A549 (cell line): ENCODE data around the gene WBP1L. TPM values are rescaled to one million over a fixed set of nuclear protein-coding genes. Genes with fewer than 3 reads are reported as not detected.

Experiments used
- ATAC-seq, 2 experiments: fragments of 200-7000 bp in 1 of 2; fragments of >200 bp in 1 of 2; cut with Nextera tagmentation in 1 of 2; cut with Tn5 transposase in 1 of 2; 3 replicates each; pipeline versions ENCODE4 v1.8.0 to v1.9.1; 2018 to 2020; ENCODE audit warnings: mild to moderate bottlenecking in 1 of 2, moderate library complexity in 1 of 2
- CTCF ChIA-PET: fragments of 300-600 bp; sonication (Branson Sonifier 250); formaldehyde crosslinking; extraction: SDS; loops from one replicate; lab custom pipeline; 2021; ENCODE audit warnings: antibody characterized with exemption, inconsistent platforms; lab: Yijun Ruan, JAX
- POLR2A ChIA-PET: fragments of 350-600 bp; formaldehyde crosslinking; extraction: SDS; loops from one replicate; lab custom pipeline; 2021; ENCODE audit warnings: antibody characterized with exemption, inconsistent platforms; lab: Yijun Ruan, JAX
- DNase-seq, 2 experiments: peaks; one replicate each; pipeline versions ENCODE4 v3.0.0 to v3.0.0-alpha.2; 2011 to 2016; ENCODE audit warnings: low read depth in 1 of 2, low spot score in 1 of 2
- FAIRE-seq: peaks from 2 replicates; lab custom pipeline; 2011; peaks lifted over from hg19 to GRCh38; lab: Jason Lieb, UNC
- H3K27ac ChIP-seq, 2 experiments: fragments of >200 bp; sonication (Bioruptor Twin); formaldehyde crosslinking; 3 replicates each; pipeline ENCODE4 v1.5.1; 2016 to 2017
- H3K4me1 ChIP-seq: fragments of >200 bp; sonication (Bioruptor Twin); formaldehyde crosslinking; 3 replicates; pipeline ENCODE4 v1.6.1; 2016
- H3K4me2 ChIP-seq: fragments of >200 bp; sonication (Bioruptor Twin); formaldehyde crosslinking; 3 replicates; pipeline ENCODE4 v1.6.1; 2016
- H3K4me3 ChIP-seq: fragments of >200 bp; sonication (Bioruptor Twin); formaldehyde crosslinking; 3 replicates; pipeline ENCODE4 v1.5.1; 2016
- H3K9me3 ChIP-seq: fragments of >200 bp; sonication (Bioruptor Twin); formaldehyde crosslinking; 3 replicates; pipeline ENCODE4 v1.6.1; 2016
- CEBPB ChIP-seq, 2 experiments: fragments of >200 bp in 1 of 2; sonication (Bioruptor Twin) in 1 of 2; formaldehyde crosslinking in 1 of 2; IDR thresholded peaks; 2 replicates each; pipeline ENCODE4 v1.6.1; 2012 to 2016
- FOSL2 ChIP-seq, 2 experiments: fragments of 450-650 bp in 1 of 2; fragments of >200 bp in 1 of 2; sonication (Bioruptor Twin) in 1 of 2; formaldehyde crosslinking; IDR thresholded peaks; 2 replicates each; pipeline versions ENCODE4 v1.5.0 to v1.6.1; 2016 to 2020; ENCODE audit warnings: mild to moderate bottlenecking in 1 of 2, moderate library complexity in 1 of 2
- GATA3 ChIP-seq: IDR thresholded peaks from 2 replicates; pipeline ENCODE4 v1.6.1; 2012; ENCODE audit warnings: borderline replicate concordance
- HEYL ChIP-seq: fragments of 250-450 bp; sonication (Bioruptor Pico); IDR thresholded peaks from 2 replicates; pipeline ENCODE4 v1.8.0; 2021; ENCODE audit warnings: mild to moderate bottlenecking, moderate library complexity
- JUN ChIP-seq, 2 experiments: fragments of >200 bp; sonication (Bioruptor Twin); formaldehyde crosslinking; IDR thresholded peaks; 2 replicates in 1 of 2; 3 replicates in 1 of 2; pipeline ENCODE4 v1.6.1; 2016 to 2017
- KDM1A ChIP-seq: fragments of 200-600 bp; sonication (generic); IDR thresholded peaks from 2 replicates; pipeline ENCODE4 v1.6.1; 2016; ENCODE audit warnings: low read depth, mild to moderate bottlenecking
- MAFK ChIP-seq: fragments of 450-650 bp; IDR thresholded peaks from 2 replicates; pipeline ENCODE4 v1.6.1; 2014; ENCODE audit not compliant: partially characterized antibody
- MAZ ChIP-seq: fragments of 150-350 bp; IDR thresholded peaks from 2 replicates; pipeline ENCODE4 v1.6.1; 2014; ENCODE audit warnings: antibody characterized with exemption, low read depth, low read length, borderline replicate concordance
- NFE2L2 ChIP-seq: fragments of 150-350 bp; conservative IDR thresholded peaks from 2 replicates; pipeline ENCODE4 v1.6.1; 2014; ENCODE audit warnings: low read length
- POLR2AphosphoS2 ChIP-seq: conservative IDR thresholded peaks from 2 replicates; pipeline ENCODE4 v1.6.1; 2012; ENCODE audit warnings: low read length, improper control_type of control experiment, inconsistent platforms
- RARB ChIP-seq: fragments of 250-450 bp; sonication (Bioruptor Pico); IDR thresholded peaks from 2 replicates; pipeline ENCODE4 v1.8.0; 2021; ENCODE audit warnings: mild to moderate bottlenecking, moderate library complexity
- RCOR1 ChIP-seq: fragments of 150-350 bp; IDR thresholded peaks from 2 replicates; pipeline ENCODE4 v1.6.1; 2014; ENCODE audit warnings: antibody characterized with exemption, low read length, low read depth
- RFX5 ChIP-seq: fragments of 450-650 bp; IDR thresholded peaks from 2 replicates; pipeline ENCODE4 v1.7.1; 2014; ENCODE audit warnings: antibody characterized with exemption, mild to moderate bottlenecking, moderate library complexity
- SMC3 ChIP-seq: fragments of >200 bp; sonication (Bioruptor Twin); formaldehyde crosslinking; IDR thresholded peaks from 3 replicates; pipeline ENCODE4 v1.6.1; 2018; ENCODE audit warnings: inconsistent platforms
- ZC3H11A ChIP-seq: fragments of 450-650 bp; IDR thresholded peaks from 2 replicates; pipeline ENCODE4 v1.6.1; 2014; ENCODE audit warnings: antibody characterized with exemption, mild to moderate bottlenecking
- ZNF302 ChIP-seq: fragments of 250-450 bp; sonication (Bioruptor Pico); IDR thresholded peaks from 2 replicates; pipeline ENCODE4 v1.9.0; 2021; ENCODE audit warnings: inconsistent platforms, mild to moderate bottlenecking, moderate library complexity
- WGBS: methylation state at CpG from one replicate; pipeline ENCODE4 v1.1.6; 2017; ENCODE audit errors: missing lambda C conversion rate; 5-methylcytosine and 5-hydroxymethylcytosine counted together
- polyA plus RNA-seq, 4 experiments: library from polyadenylated mRNA; depleted of rRNA in 3 of 4; stranded (reverse); fragments of >200 nt; fragmentation: RNase III in 1 of 4; extraction: RNeasy Plus Mini Kit Qiagen cat#74134 plus additional on column Dnase treatment in 1 of 4; gene quantifications; 2 replicates in 3 of 4; 3 replicates in 1 of 4; pipeline ENCODE4 v1.2.3, GENCODE V29; 2011 to 2017
- TF ChIP-seq, protein P1 (sequence below): fragments of >200 bp; sonication (Bioruptor Twin); formaldehyde crosslinking; IDR thresholded peaks from 3 replicates; pipeline ENCODE4 v1.5.1; 2016
- TF ChIP-seq, protein P2 (sequence below): fragments of 250-450 bp; sonication (Bioruptor Pico); IDR thresholded peaks from 2 replicates; pipeline ENCODE4 v1.5.0; 2020; ENCODE audit warnings: low read depth, mild to moderate bottlenecking, moderate library complexity

The WBP1L gene
- polyA plus RNA-seq, 2 of the 4 experiments (the other 2 are of a cell fraction): 19.8 to 23.5 TPM

DNA sequence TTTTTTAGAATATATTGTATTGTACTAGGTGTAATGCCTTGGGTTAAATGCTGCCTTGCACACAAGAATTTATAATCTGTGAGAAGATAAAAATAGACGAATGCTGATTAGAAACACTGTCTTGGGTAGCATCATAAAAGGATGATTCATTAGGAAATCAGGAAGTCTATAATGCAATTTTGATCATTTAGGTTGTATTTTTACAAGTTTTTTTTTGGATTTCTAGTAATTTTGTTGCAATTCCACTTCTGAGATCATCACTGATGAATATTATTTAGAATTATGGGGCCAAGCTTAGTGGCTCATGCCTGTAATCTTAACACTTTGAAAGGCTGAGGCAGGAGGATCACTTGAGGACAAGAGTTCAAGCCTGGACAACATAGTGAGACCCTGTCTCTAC is 29.6 kb downstream of the WBP1L start:
- POLR2A ChIA-PET: interaction anchor here (0.6 kb wide), 1 partner anchor 18 kb away, joined by 3 read pairs; no protein-coding TSS in a partner anchor
- Histone ChIP-seq H3K4me3 (no peak overlapping the region), H3K9me3 (no peaks in the 10 kb centered on the region), H3K27ac (no peak overlapping the region), H3K4me1 (peaks cover 26% of the 10 kb centered on the region), H3K4me2 (no peak overlapping the region)
- ATAC-seq (no peak), DNase-seq (no peak), FAIRE-seq (no peak)
- no peak for TF ChIP-seq CEBPB (IDR thresholded peaks at IDR 0.05)
- TF ChIP-seq FOSL2 (IDR thresholded peaks at IDR 0.05): no peak
- no peak for TF ChIP-seq FOSL2 (CRISPR knock-in tag; IDR thresholded peaks at IDR 0.05)
- TF ChIP-seq, protein P1, sequence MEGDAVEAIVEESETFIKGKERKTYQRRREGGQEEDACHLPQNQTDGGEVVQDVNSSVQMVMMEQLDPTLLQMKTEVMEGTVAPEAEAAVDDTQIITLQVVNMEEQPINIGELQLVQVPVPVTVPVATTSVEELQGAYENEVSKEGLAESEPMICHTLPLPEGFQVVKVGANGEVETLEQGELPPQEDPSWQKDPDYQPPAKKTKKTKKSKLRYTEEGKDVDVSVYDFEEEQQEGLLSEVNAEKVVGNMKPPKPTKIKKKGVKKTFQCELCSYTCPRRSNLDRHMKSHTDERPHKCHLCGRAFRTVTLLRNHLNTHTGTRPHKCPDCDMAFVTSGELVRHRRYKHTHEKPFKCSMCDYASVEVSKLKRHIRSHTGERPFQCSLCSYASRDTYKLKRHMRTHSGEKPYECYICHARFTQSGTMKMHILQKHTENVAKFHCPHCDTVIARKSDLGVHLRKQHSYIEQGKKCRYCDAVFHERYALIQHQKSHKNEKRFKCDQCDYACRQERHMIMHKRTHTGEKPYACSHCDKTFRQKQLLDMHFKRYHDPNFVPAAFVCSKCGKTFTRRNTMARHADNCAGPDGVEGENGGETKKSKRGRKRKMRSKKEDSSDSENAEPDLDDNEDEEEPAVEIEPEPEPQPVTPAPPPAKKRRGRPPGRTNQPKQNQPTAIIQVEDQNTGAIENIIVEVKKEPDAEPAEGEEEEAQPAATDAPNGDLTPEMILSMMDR: no peak
- no peak for TF ChIP-seq MAFK
- CTCF ChIA-PET: interaction anchor here (0.7 to 1.1 kb wide), 2 partner anchors 128 to 254 kb away, joined by 3 to 4 read pairs; no protein-coding TSS in a partner anchor
- 83% methylated on average over 1 of the region's 1 CpG for WGBS

DNA sequence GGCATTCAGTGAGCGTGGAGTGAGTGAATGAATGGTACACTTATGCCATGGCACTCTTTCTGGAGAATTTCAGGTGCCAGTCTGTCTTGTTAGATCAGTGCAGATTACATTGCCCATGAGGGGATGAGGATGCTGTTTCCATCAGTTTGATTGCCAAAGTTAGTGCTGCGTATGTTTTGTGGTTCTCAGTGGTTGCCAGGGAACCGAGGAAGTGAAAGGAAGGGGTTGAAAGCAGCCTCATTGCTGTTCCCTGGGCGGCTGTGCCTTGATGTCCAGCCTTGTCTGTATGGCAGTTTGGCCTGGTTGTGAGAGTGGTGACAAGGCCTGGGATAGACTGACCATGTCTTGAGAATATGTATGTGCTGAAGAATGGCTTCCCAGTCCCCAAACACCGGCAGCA is 30.2 kb downstream of the WBP1L start:
- TF ChIP-seq POLR2AphosphoS2 (no peak), MAZ (no peak), GATA3 (no peak), RARB (CRISPR knock-in tag) (no peak), KDM1A (no peak), ZNF302 (CRISPR knock-in tag) (no peak), RFX5 (no peak), ZC3H11A (no peak), RCOR1 (no peak), HEYL (CRISPR knock-in tag) (no peak), JUN (IDR thresholded peaks at IDR 0.05) (no peak), SMC3 (no peak), NFE2L2 (no peak)
- TF ChIP-seq, protein P2, sequence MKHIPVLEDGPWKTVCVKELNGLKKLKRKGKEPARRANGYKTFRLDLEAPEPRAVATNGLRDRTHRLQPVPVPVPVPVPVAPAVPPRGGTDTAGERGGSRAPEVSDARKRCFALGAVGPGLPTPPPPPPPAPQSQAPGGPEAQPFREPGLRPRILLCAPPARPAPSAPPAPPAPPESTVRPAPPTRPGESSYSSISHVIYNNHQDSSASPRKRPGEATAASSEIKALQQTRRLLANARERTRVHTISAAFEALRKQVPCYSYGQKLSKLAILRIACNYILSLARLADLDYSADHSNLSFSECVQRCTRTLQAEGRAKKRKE (CRISPR knock-in tag): no peak
- CTCF ChIA-PET: interaction anchor here (0.7 kb wide), 1 partner anchor 253 kb away, joined by 4 read pairs; no protein-coding TSS in a partner anchor
- no peaks in the 10 kb centered on the region for H3K9me3 ChIP-seq
- no peak for FAIRE-seq
- peaks cover 23% of the 10 kb centered on the region for H3K4me1 ChIP-seq
- no peak overlapping the region for H3K4me3 ChIP-seq
- no peak for DNase-seq
- WGBS: 96% methylated on average over 5 of the region's 5 CpGs
- no peak overlapping the region for H3K27ac ChIP-seq
- no peak for ATAC-seq
- POLR2A ChIA-PET: no interaction called here
- no peak overlapping the region for H3K4me2 ChIP-seq

DNA sequence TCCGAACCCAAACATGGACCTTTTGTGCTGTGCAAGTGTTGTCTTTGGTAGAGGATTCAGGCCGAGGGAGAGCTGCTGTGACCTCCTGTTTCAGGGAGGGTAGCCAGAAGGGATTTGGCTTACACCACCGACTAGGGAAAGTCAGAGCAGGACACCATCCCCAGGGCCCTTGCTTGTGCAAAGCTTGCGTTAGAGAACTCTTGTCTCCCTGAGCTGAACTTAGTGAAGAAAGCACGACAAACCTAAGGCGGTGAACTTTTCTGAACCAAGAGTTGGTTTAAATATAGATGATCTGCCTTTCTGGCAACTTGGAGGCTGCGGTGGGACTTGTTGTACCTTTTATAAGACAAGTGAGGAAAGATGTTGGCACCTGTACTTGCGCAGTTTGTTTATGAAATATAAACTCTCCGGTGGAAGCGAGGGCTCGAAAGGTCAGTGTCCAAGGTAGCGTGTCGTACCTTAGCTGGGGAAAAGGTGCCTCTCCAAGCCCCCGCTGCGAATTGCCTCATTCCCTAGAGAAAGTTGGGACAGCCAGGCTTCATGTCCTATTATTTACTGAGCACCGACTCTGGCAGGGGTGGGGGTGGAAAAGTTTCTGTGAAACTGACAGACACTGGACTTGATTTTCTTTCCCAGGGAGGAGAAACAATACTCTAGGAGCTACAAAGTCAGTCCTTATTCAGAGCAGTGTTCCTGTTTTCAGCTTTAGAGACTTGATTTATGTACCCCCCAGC is 31.6 kb downstream of the WBP1L start:
- no peak for DNase-seq
- no peak for ATAC-seq
- Histone ChIP-seq H3K9me3 (no peaks in the 10 kb centered on the region), H3K27ac (no peak overlapping the region), H3K4me3 (no peak overlapping the region), H3K4me1 (peaks cover 9% of the 10 kb centered on the region; the same call in 2 of the 3 replicates), H3K4me2 (no peak overlapping the region)
- FAIRE-seq: no peak
- CTCF ChIA-PET: interaction anchor here (0.6 to 2.2 kb wide), 6 partner anchors 10 to 809 kb away, joined by 3 to 6 read pairs (median 4); no protein-coding TSS in a partner anchor
- WGBS: 79% methylated on average over 16 of the region's 16 CpGs
- POLR2A ChIA-PET: no interaction called here
- no peak for TF ChIP-seq MAFK
